NT2/D1 (cell line): ENCODE measurements around the gene EEF2KMT.
"Not testable (repeated sequence)": the region's sequence is repeated elsewhere in the genome, so short reads cannot be mapped to it uniquely, and the experiment has no call there.

Source experiments
- DNase-seq: peaks from one replicate; pipeline ENCODE4 v3.0.0-alpha.2; 2011; ENCODE audit warnings: low read depth, low spot score
- H3K27me3 ChIP-seq: 2 replicates; pipeline ENCODE4 v1.6.0; 2011; ENCODE audit warnings: mild to moderate bottlenecking; ENCODE audit not compliant: insufficient read length, insufficient read depth
- H3K36me3 ChIP-seq: 2 replicates; pipeline ENCODE4 v1.6.1; 2011; ENCODE audit warnings: mild to moderate bottlenecking, low read length, mixed read lengths; ENCODE audit not compliant: insufficient read depth, insufficient read length
- H3K4me1 ChIP-seq: 2 replicates; pipeline ENCODE4 v1.5.1; 2011; ENCODE audit not compliant: insufficient read depth, insufficient read length
- H3K4me3 ChIP-seq: 2 replicates; pipeline ENCODE4 v1.5.1; 2011; ENCODE audit warnings: low read depth; ENCODE audit not compliant: insufficient read length
- H3K9ac ChIP-seq: 2 replicates; pipeline ENCODE4 v1.6.0; 2011; ENCODE audit warnings: low read depth; ENCODE audit not compliant: insufficient read length
- H3K9me3 ChIP-seq: 2 replicates; pipeline ENCODE4 v1.5.1; 2011; ENCODE audit warnings: mild to moderate bottlenecking, low read length; ENCODE audit not compliant: insufficient read depth
- SUZ12 ChIP-seq: IDR thresholded peaks from 2 replicates; pipeline ENCODE4 v1.6.1; 2011; ENCODE audit not compliant: insufficient read length, insufficient read depth; ENCODE audit errors: extremely low read depth
- YY1 ChIP-seq: IDR thresholded peaks from 2 replicates; pipeline ENCODE4 v1.6.1; 2011; ENCODE audit not compliant: insufficient read length, insufficient read depth
- ZNF274 ChIP-seq: IDR thresholded peaks from 2 replicates; pipeline ENCODE4 v1.6.1; 2011; ENCODE audit warnings: mild to moderate bottlenecking, low read depth, low read length

Gene EEF2KMT

GRCh38 chr16:5108505-5109158 is 11.0 kb upstream of the EEF2KMT start:
- no peak for TF ChIP-seq SUZ12
- TF ChIP-seq ZNF274, result no peak
- no peak for TF ChIP-seq YY1
- Histone ChIP-seq H3K9me3 (no peaks in the 10 kb centered on the region), H3K9ac (no peak overlapping the region), H3K4me1 (no peaks in the 10 kb centered on the region), H3K36me3 (no peaks in the 10 kb centered on the region), H3K4me3 (no peak overlapping the region), H3K27me3 (no peaks in the 10 kb centered on the region)
- DNase-seq, result no peak

- H3K9me3 ChIP-seq, H3K27me3 ChIP-seq, H3K36me3 ChIP-seq, H3K9ac ChIP-seq, H3K4me1 ChIP-seq, DNase-seq, H3K4me3 ChIP-seq: not testable (repeated sequence)
These were observed 7.4 kb upstream of the EEF2KMT start for GRCh38 chr16:5105039-5105438.

GRCh38 chr16:5103296-5104032 is 5.9 kb upstream of the EEF2KMT start:
- H3K27me3 ChIP-seq, H3K36me3 ChIP-seq, H3K9me3 ChIP-seq, H3K4me3 ChIP-seq, DNase-seq, H3K4me1 ChIP-seq, H3K9ac ChIP-seq: not testable (repeated sequence)

- H3K27me3 ChIP-seq, H3K4me1 ChIP-seq, H3K9ac ChIP-seq, H3K9me3 ChIP-seq, DNase-seq, H3K36me3 ChIP-seq, H3K4me3 ChIP-seq: not testable (repeated sequence)
These were observed 1.6 kb upstream of the EEF2KMT start for GRCh38 chr16:5099174-5099573.

- H3K27me3 ChIP-seq, H3K9me3 ChIP-seq, H3K4me1 ChIP-seq, H3K36me3 ChIP-seq: not testable (repeated sequence)
- peak overlapping the region; percentile 41 for H3K4me3 ChIP-seq
- DNase-seq, result peak; percentile 78
- peak overlapping the region; percentile 70 for H3K9ac ChIP-seq
These were observed 895 bp upstream of the EEF2KMT start for GRCh38 chr16:5098221-5099159.

- DNase-seq, result peak; percentile 27
- H3K27me3 ChIP-seq, H3K4me1 ChIP-seq, H3K9me3 ChIP-seq: not testable (repeated sequence)
- Histone ChIP-seq H3K9ac (peak overlapping the region; percentile 87), H3K36me3 (peaks cover 11% of the 10 kb centered on the region), H3K4me3 (peak overlapping the region; percentile 80)
These were observed 530 bp downstream of the EEF2KMT start for GRCh38 chr16:5097061-5097469.

GRCh38 chr16:5096437-5097060 is 1.0 kb downstream of the EEF2KMT start:
- DNase-seq, H3K9me3 ChIP-seq, H3K27me3 ChIP-seq, H3K4me1 ChIP-seq: not testable (repeated sequence)
- Histone ChIP-seq H3K36me3 (peaks cover 12% of the 10 kb centered on the region), H3K4me3 (peak overlapping the region; percentile 80), H3K9ac (peak overlapping the region; percentile 50)

- not testable (repeated sequence) for DNase-seq, H3K9ac ChIP-seq, H3K9me3 ChIP-seq, H3K27me3 ChIP-seq, H3K4me1 ChIP-seq, H3K4me3 ChIP-seq
- H3K36me3 ChIP-seq, result peaks cover 21% of the 10 kb centered on the region
These were observed 2.3 kb downstream of the EEF2KMT start for GRCh38 chr16:5095145-5095830.

GRCh38 chr16:5093746-5094145 is 3.8 kb downstream of the EEF2KMT start:
- not testable (repeated sequence) for H3K9me3 ChIP-seq, H3K27me3 ChIP-seq, DNase-seq, H3K4me1 ChIP-seq, H3K9ac ChIP-seq, H3K4me3 ChIP-seq
- peaks cover 31% of the 10 kb centered on the region for H3K36me3 ChIP-seq

GRCh38 chr16:5093081-5093480 is 4.5 kb downstream of the EEF2KMT start:
- H3K36me3 ChIP-seq, result peaks cover 36% of the 10 kb centered on the region
- H3K9me3 ChIP-seq, H3K9ac ChIP-seq, DNase-seq, H3K27me3 ChIP-seq, H3K4me1 ChIP-seq, H3K4me3 ChIP-seq: not testable (repeated sequence)
